CD4-positive, alpha-beta T cell treated with Interleukin-6 at 100 ng/mL for 8 hours (primary cell): ENCODE measurements around the gene AKAP1.

Source experiments
- DNase-seq: peaks from one replicate; pipeline ENCODE4 v3.0.0-alpha.2; 2020; ENCODE audit warnings: mixed read lengths, low spot score

Gene AKAP1

DNA sequence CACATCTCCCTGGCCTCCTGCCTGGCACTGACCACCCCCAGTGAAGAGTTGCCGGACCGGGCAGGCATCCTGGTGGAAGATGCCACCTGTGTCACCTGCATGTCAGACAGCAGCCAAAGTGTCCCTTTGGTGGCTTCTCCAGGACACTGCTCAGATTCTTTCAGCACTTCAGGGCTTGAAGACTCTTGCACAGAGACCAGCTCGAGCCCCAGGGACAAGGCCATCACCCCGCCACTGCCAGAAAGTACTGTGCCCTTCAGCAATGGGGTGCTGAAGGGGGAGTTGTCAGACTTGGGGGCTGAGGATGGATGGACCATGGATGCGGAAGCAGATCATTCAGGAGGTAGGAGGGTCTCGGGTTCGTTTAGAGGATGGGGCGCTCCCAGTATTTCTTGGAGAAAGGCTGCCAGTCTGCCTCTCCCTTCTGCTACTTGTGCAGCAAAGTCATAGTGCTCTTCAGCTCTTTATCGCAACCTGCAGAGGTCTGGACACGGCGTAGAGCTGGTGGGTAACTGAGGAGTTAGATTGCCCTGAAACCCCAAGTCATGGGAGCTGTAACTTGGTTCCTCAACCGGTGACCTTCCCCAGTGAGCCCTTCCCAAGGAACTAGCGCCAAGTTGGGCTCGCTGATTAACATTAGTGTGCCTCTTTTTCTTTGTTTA, 21.9 kb downstream of the AKAP1 start:
- no peak for DNase-seq

- no peak for DNase-seq
These were observed 22.6 kb downstream of the AKAP1 start for GRCh38 chr17:57107498-57108101.

GRCh38 chr17:57108671-57109392, 23.8 kb downstream of the AKAP1 start:
- no peak for DNase-seq

- DNase-seq = no peak
These were observed 24.5 kb downstream of the AKAP1 start for GRCh38 chr17:57109393-57110151.

GRCh38 chr17:57110152-57110542, 25.1 kb downstream of the AKAP1 start:
- DNase-seq = no peak

DNA sequence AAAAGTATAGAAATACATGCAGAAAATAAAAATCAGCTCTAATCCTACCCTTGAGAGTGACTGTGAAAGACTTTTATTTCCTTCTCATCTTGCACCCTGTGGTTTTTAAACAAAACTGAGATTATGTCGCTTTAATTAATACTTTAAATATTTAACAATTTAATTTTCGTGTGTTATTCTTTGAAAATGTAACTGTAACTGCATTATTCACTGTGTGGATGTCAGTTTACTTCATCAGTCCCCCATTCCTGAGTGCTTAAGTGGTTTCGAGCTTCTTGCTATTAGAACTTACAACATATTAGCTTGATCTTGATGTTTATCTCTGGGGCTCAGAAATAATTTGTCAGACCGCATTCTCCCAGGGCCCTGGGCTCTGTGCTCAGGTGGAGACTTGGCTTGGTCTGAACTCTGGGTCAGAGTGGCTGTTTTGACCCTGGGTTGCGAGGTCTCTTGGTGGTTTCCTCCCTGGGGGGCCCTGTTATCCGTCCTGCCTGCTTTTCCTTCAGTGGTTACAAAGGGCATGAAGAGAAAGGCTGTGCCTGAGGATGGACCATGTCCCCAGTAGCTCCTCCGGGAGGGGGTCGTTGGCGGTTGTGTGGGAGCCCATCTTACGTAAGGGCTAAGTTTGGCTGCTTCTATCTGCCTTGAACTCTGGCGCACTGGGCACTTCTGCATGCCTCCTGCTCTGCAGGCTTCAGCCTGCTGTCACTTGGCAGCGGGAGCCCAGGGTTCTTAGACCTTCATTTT, 25.7 kb downstream of the AKAP1 start:
- no peak for DNase-seq

DNA sequence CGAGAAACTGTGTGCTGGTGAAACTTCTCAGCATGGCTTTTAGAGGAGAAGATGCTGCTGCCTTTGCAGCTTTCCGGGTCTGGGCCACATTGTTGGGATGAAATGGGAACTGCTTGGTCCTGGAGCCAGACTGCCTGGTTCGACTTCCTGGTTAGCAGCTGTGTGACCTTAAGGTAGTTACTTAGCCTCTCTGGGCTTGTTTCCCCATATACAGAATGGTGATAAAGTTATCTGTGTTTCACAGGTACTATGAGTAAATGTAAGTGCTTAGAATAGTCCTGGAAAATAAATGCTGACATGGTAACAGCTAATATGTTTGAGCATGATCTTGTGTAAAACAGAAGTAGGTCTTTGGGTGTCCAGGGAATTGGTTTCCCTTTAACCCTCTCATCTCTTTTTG, 26.3 kb downstream of the AKAP1 start:
- no peak for DNase-seq

DNA sequence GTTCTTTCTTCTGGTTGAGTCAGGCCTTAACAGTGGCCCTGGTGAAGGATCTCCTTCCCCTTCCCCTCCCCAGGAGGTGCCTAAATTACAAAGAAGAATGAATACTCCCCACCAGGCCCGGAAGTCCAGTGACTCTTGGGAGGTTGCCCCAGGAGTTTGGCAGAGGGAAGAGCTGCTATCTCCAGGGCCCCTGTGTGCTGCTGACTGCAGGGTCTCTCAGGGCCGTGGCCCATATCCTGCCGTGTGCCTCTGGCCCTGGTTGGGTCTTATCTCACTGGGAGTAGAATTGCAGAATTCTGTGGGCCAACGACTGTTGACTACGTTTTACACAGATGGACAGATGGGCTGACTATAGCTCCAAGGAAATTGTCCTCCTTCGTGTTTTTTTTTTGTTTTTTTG, 28.0 kb downstream of the AKAP1 start:
- no peak for DNase-seq

DNA sequence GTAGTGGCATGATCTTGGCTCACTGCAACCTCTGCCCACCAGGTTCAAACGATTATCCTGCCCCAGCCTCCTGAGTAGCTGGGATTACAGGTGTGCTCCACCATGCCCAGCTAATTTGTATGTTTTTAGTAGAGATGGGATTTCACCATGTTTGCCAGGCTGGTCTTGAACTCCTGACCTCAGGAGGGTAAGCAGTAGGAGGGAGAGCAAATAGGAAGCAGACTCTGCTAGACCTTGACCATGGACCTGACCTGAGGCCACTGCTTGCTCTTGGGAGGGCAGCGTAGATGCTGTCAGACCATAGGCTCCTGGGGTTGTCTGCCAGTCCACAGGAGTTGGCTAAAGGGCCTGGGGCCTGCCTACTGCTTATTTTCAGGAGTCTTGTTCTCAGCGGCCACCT, 28.6 kb downstream of the AKAP1 start:
- DNase-seq = no peak

DNA sequence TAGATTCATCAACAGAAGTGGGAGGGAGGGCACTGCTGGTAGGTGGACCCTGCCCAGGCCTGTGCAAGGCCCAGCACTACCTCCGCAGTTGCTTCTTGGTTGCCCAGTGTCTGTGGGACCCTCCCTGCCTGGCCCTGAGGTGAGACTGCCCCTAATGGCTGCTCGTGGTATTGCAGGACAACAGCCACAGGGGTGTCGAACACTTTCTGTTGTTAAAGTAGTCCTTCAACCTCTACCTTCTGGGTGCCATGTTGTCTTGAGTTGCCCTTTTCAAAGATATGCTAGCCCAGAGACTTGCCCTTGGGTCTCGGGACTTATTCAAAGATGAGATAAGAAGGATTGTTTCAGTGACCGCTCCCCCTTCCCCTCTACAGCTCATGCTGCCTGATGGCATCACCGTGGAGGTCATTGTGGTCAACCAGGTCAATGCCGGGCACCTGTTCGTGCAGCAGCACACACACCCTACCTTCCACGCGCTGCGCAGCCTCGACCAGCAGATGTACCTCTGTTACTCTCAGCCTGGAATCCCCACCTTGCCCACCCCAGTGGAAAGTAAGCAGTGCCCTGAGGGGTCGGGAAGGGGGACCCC, 29.1 kb downstream of the AKAP1 start:
- DNase-seq = peak; percentile 58

DNA sequence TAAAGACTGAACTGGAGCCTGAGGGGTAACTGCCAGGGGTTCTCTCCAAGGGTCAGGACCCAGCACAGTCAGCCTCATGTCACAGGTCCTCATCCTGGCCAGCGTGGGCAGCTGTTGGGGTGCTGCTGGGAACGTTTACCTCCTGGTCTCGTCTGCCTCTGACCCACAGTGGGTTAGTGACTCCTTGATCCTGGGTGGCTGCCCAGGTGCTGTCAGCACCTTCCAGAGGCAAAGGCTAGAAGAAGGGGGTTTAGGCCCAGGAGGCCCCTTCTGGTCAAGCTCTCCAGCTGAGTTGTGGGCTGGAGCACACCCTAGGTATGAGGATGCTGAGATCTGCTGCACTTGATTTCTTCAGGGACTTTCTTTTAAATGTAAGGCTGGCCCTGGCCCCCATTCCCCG, 30.3 kb downstream of the AKAP1 start:
- DNase-seq = no peak

DNA sequence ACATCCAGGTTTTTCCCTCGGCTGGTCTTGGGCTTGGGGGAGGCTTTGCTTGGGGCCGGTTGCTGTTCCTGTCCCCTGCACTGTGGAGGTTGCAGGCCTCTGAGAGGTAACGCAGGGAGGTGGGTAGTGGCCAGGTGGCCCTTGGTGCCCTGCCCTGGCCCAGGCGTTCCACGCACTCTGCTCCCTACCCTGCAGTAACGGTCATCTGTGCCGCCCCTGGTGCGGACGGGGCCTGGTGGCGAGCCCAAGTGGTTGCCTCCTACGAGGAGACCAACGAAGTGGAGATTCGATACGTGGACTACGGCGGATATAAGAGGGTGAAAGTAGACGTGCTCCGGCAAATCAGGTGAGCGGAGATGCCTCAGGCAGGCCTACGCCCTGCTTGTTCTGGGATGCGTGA, 30.9 kb downstream of the AKAP1 start:
- no peak for DNase-seq

DNA sequence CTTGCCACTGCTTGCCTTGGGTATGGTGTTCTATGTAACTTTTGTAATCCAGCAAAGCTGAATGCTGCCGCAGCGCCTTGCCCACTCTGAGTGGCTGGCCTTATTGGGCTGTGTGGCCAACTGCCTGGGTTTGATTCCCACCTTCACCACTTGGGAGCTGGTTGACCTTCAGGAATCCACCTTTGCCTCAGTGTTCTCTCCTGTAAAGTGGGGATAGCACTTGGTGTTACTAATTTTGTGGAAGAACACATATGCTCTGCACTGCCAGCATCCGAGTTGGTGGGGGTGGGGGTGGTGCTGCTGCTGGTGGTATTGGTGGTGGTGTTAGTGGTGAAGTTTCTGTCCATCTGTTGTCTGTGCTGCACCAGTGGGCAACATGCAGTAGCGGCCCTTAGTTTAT, 32.8 kb downstream of the AKAP1 start:
- DNase-seq = no peak

- DNase-seq = no peak
These were observed 35.8 kb downstream of the AKAP1 start for GRCh38 chr17:57120814-57121213.

- no peak for DNase-seq
These were observed 36.4 kb downstream of the AKAP1 start for GRCh38 chr17:57121308-57122042.

DNA sequence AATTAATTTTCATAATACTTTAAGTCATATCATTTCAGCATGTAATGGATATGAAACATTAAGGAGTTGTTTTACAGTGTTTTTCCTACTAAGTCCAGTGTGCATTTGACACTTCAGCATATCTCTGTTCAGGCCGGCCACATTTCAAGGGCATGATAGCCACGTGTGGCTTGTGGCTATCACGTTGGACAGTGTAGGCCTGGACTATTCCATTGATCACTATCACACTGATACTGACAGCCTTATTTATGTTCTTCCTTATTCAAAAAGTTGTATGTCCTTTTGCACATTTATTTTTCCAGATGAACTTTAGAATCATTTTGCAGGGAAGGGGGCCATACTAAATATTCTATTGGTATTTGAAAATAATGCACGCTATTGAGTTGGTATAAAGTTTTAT, 39.0 kb downstream of the AKAP1 start:
- DNase-seq = no peak

DNA sequence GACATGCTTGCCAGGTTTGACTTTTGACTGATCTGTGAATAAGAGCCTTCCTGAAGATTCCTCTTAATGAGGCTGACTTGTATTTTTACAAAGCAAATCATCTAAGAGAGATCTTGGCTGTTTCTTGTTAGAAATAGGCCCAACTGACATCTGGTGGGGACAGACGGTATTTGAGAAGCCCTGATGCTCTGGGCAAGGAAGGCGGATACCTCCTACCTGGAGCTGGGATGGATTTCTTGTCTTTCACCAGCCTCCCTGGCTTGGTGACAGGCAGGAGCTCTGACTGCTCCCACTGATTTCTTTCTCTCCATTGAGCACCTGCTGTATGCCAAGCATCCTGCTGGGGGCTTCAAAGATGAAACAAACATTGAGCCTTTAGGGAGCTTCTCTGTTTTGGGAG, 40.4 kb downstream of the AKAP1 start:
- no peak for DNase-seq

DNA sequence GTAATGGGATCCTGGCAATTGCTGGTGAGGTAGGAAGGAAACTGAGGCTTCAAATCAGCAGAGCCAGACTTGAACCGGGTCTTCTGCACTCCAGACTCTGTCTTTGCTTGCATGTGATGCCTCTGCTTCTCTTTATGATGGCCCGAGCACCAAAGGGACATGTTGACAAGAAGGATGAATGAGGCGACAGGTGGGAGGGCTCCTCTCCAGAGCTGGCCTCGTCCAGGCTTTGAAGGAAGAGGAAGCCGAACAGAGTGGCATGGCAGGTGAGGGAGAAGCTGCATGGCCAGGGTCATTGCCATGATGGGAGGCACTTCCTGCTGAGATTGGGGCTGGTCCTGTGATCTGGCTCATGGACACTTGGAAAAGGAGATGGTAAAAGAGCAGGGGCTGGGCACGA, 40.8 kb downstream of the AKAP1 start:
- no peak for DNase-seq

DNA sequence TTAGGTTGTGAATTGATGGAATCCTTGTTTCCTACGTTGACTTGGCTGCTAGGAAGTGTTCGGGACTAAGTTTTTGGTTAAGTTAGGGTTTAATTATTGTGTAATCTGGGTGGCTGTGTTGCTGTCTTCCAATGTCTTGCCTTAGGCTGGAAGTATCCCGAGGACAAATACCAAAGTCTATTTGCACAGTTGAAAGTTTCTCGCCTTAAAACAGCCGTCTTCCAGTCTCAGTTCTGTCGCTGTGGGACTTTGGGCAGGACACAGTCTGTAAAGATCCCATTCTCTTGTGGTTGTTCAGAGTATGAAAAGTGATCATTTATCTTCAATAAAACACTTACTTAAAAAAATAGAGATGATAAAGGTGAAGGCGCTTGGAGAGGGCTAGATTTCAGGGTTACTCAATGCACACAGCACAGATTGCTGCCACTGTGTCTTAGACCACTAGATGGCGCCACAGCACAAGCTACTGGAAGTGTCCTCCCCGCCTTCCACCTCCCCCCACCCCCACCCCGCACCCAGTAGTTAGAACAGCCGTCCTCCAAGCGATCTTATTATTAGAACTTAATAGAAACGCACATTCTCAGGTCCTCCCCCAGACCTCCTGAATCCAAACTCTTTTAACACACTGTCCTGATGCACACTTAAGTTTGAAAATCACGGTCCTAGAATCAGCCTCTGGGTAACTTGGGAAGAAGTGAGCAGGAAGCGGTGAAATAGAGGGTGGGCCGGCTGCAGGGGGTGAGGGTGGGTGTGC, 45.8 kb downstream of the AKAP1 start:
- DNase-seq = peak; percentile 77

- DNase-seq = no peak
These were observed 47.6 kb downstream of the AKAP1 start for GRCh38 chr17:57132663-57133062.
